ENCODE results near the gene PLB1.

DNA sequence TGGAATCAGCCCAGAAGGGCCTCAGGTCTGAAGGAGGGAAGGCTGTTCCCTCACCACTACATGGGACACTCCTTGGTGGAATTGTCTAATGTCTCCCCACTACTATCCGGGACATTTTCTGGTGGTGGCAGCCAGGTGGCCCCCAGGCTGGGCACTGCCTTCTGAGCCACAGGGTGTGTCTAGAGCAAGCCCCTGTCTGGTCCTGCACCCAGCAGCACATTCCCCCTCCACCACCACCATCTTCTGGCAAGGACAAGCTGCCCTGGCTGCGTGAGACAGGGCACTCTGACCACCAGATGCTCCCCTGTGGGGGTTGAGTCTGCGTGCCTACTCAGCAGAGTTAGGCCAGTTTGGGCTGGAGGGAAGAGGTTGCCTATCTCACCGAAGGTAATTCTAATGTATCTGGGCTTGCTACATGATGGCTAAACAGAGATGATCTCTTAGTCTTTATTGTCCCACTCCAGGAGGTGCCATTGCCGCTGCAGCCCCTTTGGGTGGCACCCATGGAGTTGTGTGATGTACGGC is 106.3 kb downstream of the PLB1 start:
- TF ChIP-seq EZH2 (IDR thresholded peaks at IDR 0.05; ENCODE audit: low read length, unreplicated experiment) (no peak), EZH2phosphoT487 (IDR thresholded peaks at IDR 0.05; ENCODE audit: borderline replicate concordance, low read length) (no peak)
- TF ChIP-seq, protein P1, sequence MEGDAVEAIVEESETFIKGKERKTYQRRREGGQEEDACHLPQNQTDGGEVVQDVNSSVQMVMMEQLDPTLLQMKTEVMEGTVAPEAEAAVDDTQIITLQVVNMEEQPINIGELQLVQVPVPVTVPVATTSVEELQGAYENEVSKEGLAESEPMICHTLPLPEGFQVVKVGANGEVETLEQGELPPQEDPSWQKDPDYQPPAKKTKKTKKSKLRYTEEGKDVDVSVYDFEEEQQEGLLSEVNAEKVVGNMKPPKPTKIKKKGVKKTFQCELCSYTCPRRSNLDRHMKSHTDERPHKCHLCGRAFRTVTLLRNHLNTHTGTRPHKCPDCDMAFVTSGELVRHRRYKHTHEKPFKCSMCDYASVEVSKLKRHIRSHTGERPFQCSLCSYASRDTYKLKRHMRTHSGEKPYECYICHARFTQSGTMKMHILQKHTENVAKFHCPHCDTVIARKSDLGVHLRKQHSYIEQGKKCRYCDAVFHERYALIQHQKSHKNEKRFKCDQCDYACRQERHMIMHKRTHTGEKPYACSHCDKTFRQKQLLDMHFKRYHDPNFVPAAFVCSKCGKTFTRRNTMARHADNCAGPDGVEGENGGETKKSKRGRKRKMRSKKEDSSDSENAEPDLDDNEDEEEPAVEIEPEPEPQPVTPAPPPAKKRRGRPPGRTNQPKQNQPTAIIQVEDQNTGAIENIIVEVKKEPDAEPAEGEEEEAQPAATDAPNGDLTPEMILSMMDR (conservative IDR thresholded peaks at IDR 0.05; ENCODE audit: low read depth, low read length), result no peak
